OCI-LY7 (cell line): Measurements from ENCODE around the gene LAMA4. TPM values are rescaled to one million over a fixed set of nuclear protein-coding genes. Genes with fewer than 3 reads are reported as not detected.

Experiments used
- BruUV-seq: library from RNA; stranded (reverse); fragments of 400-500 nt; replicated peaks from 2 replicates; lab custom pipeline; 2021; lab: Mats Ljungman, UMichigan
- CTCF ChIA-PET: fragments of 300-600 bp; sonication (Branson Sonifier 250); formaldehyde crosslinking; loops from one replicate; lab custom pipeline; 2022; ENCODE audit warnings: antibody characterized with exemption; ENCODE audit not compliant: unreplicated experiment; lab: Charles Lee
- POLR2A ChIA-PET: fragments of 300-600 bp; sonication (Branson Sonifier 250); formaldehyde crosslinking; loops from one replicate; lab custom pipeline; 2022; ENCODE audit warnings: antibody characterized with exemption; lab: Charles Lee
- DNase-seq: peaks from one replicate; pipeline ENCODE4 v3.0.0-alpha.2; 2015; ENCODE audit warnings: low spot score
- H2AFZ ChIP-seq: fragments of 200-600 bp; sonication (generic), shearing (Covaris generic); 2 replicates; pipeline ENCODE4 v1.6.1; 2014; ENCODE audit warnings: mild to moderate bottlenecking, antibody characterized with exemption, low read length, moderate library complexity
- H3K27ac ChIP-seq: fragments of 200-600 bp; sonication (generic); 2 replicates; pipeline ENCODE4 v1.5.1; 2014; ENCODE audit warnings: mixed run types, low read depth, mild to moderate bottlenecking, moderate library complexity, low read length, inconsistent platforms; ENCODE audit not compliant: poor library complexity, severe bottlenecking
- H3K36me3 ChIP-seq: fragments of 200-600 bp; sonication (generic); 2 replicates; pipeline ENCODE4 v1.6.1; 2014; ENCODE audit warnings: mild to moderate bottlenecking, antibody characterized with exemption, low read length, moderate library complexity, mixed read lengths; ENCODE audit not compliant: insufficient read depth
- H3K4me1 ChIP-seq: fragments of 200-600 bp; sonication (generic); 2 replicates; pipeline ENCODE4 v1.5.1; 2014; ENCODE audit warnings: mild to moderate bottlenecking, low read length; ENCODE audit not compliant: insufficient read depth, poor library complexity, severe bottlenecking
- H3K4me2 ChIP-seq: fragments of 200-600 bp; sonication (generic); 2 replicates; pipeline ENCODE4 v1.6.1; 2014; ENCODE audit warnings: mild to moderate bottlenecking, low read length
- H3K4me3 ChIP-seq: fragments of 200-600 bp; sonication (generic); 2 replicates; pipeline ENCODE4 v1.5.1; 2014; ENCODE audit warnings: mild to moderate bottlenecking, low read depth, low read length; ENCODE audit not compliant: poor library complexity, severe bottlenecking
- H3K79me2 ChIP-seq: fragments of 200-600 bp; sonication (generic); 2 replicates; pipeline ENCODE4 v1.6.1; 2016; ENCODE audit warnings: low read depth, mild to moderate bottlenecking, low read length, moderate library complexity, mixed read lengths; ENCODE audit not compliant: insufficient read depth
- H3K9me2 ChIP-seq: fragments of 200-600 bp; sonication (generic); 2 replicates; pipeline ENCODE4 v1.6.1; 2016; ENCODE audit warnings: mild to moderate bottlenecking, low read length, mixed read lengths; ENCODE audit not compliant: insufficient read depth
- H3K9me3 ChIP-seq: fragments of 200-600 bp; sonication (generic); 2 replicates; pipeline ENCODE4 v1.6.1; 2014; ENCODE audit warnings: mild to moderate bottlenecking, mixed run types, low read length, mixed read lengths
- H4K20me1 ChIP-seq: fragments of 200-600 bp; sonication (generic); 2 replicates; pipeline ENCODE4 v1.6.1; 2014; ENCODE audit warnings: mild to moderate bottlenecking, antibody characterized with exemption, low read length, moderate library complexity, mixed read lengths; ENCODE audit not compliant: insufficient read depth
- CTCF ChIP-seq: fragments of 200-600 bp; sonication (generic); conservative IDR thresholded peaks from 2 replicates; pipeline ENCODE4 v1.5.1; 2014; ENCODE audit warnings: mild to moderate bottlenecking, antibody characterized with exemption, low read length, moderate library complexity, mixed read lengths
- EZH2phosphoT487 ChIP-seq: fragments of 200-600 bp; sonication (generic); IDR thresholded peaks from 2 replicates; pipeline ENCODE4 v1.6.1; 2018; ENCODE audit warnings: low read depth, borderline replicate concordance, mild to moderate bottlenecking, mixed run types, antibody characterized with exemption, low read length, moderate library complexity, mixed read lengths
- intact Hi-C: fragments of 100-400 bp; cut with micrococcal nuclease; formaldehyde crosslinking; loops from one replicate; pipeline ENCODE4 v1.10.0; 2022; ENCODE audit not compliant: unreplicated experiment
- total RNA-seq, 2 experiments: library from RNA; depleted of rRNA in 1 of 2; stranded (reverse); fragments of >200 nt in 1 of 2; shearing (Covaris generic) in 1 of 2; gene quantifications; 2 replicates each; pipeline ENCODE4 v1.2.3, GENCODE V29; 2014 to 2022

LAMA4 gene
- total RNA-seq, 2 experiments from 2014 or later: not detected

GRCh38 chr6:112205427-112206109 lies 48.8 kb downstream of the LAMA4 start:
- H3K4me1 ChIP-seq: no peaks in the 10 kb centered on the region
- no peaks in the 10 kb centered on the region for H3K9me3 ChIP-seq
- CTCF ChIA-PET: no interaction called here
- no peak overlapping the region for H3K4me3 ChIP-seq
- no peak for TF ChIP-seq EZH2phosphoT487
- TF ChIP-seq CTCF: no peak
- H3K27ac ChIP-seq: no peak overlapping the region
- DNase-seq: no peak
- POLR2A ChIA-PET: no interaction called here
- BruUV-seq: no TSS peak
- H3K79me2 ChIP-seq: no peaks in the 10 kb centered on the region
- H3K4me2 ChIP-seq: no peak overlapping the region
- H2AFZ ChIP-seq: no peak overlapping the region
- no peaks in the 10 kb centered on the region for H3K9me2 ChIP-seq
- no peaks in the 10 kb centered on the region for H4K20me1 ChIP-seq
- intact Hi-C loops: no loop called here
- H3K36me3 ChIP-seq: no peaks in the 10 kb centered on the region

GRCh38 chr6:112204350-112204706 lies 50.0 kb downstream of the LAMA4 start:
- no peak for TF ChIP-seq EZH2phosphoT487
- TF ChIP-seq CTCF: no peak
- Histone ChIP-seq H3K79me2 (no peaks in the 10 kb centered on the region), H2AFZ (no peak overlapping the region), H3K4me3 (no peak overlapping the region), H3K9me3 (no peaks in the 10 kb centered on the region), H3K27ac (no peak overlapping the region), H3K4me2 (no peak overlapping the region), H3K36me3 (no peaks in the 10 kb centered on the region), H3K9me2 (no peaks in the 10 kb centered on the region), H3K4me1 (no peaks in the 10 kb centered on the region), H4K20me1 (no peaks in the 10 kb centered on the region)
- no peak for DNase-seq
- ChIA-PET CTCF (no interaction called here), POLR2A (no interaction called here)
- no TSS peak for BruUV-seq
- intact Hi-C loops: no loop called here

- Histone ChIP-seq H3K79me2 (no peaks in the 10 kb centered on the region), H3K9me2 (no peaks in the 10 kb centered on the region), H3K27ac (no peak overlapping the region), H4K20me1 (no peaks in the 10 kb centered on the region), H3K4me2 (no peak overlapping the region), H3K9me3 (no peaks in the 10 kb centered on the region), H3K4me3 (no peak overlapping the region), H3K4me1 (no peaks in the 10 kb centered on the region), H3K36me3 (no peaks in the 10 kb centered on the region), H2AFZ (no peak overlapping the region)
- CTCF ChIA-PET: no interaction called here
- intact Hi-C loops: no loop called here
- TF ChIP-seq EZH2phosphoT487 (no peak), CTCF (no peak)
- POLR2A ChIA-PET: no interaction called here
- DNase-seq: no peak
- no TSS peak for BruUV-seq
These were observed 50.6 kb downstream of the LAMA4 start for GRCh38 chr6:112203577-112204349.
